Nephron progenitor cell (in vitro differentiated cells): ENCODE data around the gene ABCC3.
A peak's percentile ranks its signal among the peaks of the same experiment; 100 is the strongest.

Source experiments
- DNase-seq: peaks from one replicate; pipeline ENCODE4 v3.0.0; 2021
- H3K27ac Mint-ChIP-seq: 2 replicates; pipeline ENCODE4 v1.8.0; 2021; ENCODE audit warnings: mild to moderate bottlenecking, moderate library complexity, mixed read lengths
- H3K27me3 Mint-ChIP-seq: 2 replicates; pipeline ENCODE4 v1.8.0; 2021; ENCODE audit warnings: mild to moderate bottlenecking, low read depth, mixed read lengths; ENCODE audit not compliant: poor library complexity
- H3K36me3 Mint-ChIP-seq: 2 replicates; pipeline ENCODE4 v1.8.0; 2021; ENCODE audit warnings: low read depth, mixed read lengths
- H3K4me1 Mint-ChIP-seq: 2 replicates; pipeline ENCODE4 v1.8.0; 2021; ENCODE audit warnings: mixed read lengths
- H3K4me3 Mint-ChIP-seq: 2 replicates; pipeline ENCODE4 v1.8.0; 2021; ENCODE audit warnings: mild to moderate bottlenecking, moderate library complexity, mixed read lengths
- H3K9me3 Mint-ChIP-seq: 2 replicates; pipeline ENCODE4 v1.8.0; 2021; ENCODE audit warnings: mild to moderate bottlenecking, moderate library complexity, mixed read lengths
- CTCF ChIP-seq: fragments of 200-600 bp; sonication (generic); IDR thresholded peaks from 2 replicates; pipeline ENCODE4 v1.5.0; 2021; ENCODE audit warnings: antibody characterized with exemption

Gene ABCC3

GRCh38 chr17:50657627-50658026 is 22.9 kb downstream of the ABCC3 start:
- DNase-seq = no peak
- peaks cover 13% of the 10 kb centered on the region for H3K9me3 Mint-ChIP-seq
- no peaks in the 10 kb centered on the region for H3K36me3 Mint-ChIP-seq
- no peak for TF ChIP-seq CTCF
- peaks cover 37% of the 10 kb centered on the region for H3K4me1 Mint-ChIP-seq
- H3K27ac Mint-ChIP-seq = no peak overlapping the region
- H3K4me3 Mint-ChIP-seq = no peak overlapping the region
- H3K27me3 Mint-ChIP-seq = peaks cover 6% of the 10 kb centered on the region

DNA sequence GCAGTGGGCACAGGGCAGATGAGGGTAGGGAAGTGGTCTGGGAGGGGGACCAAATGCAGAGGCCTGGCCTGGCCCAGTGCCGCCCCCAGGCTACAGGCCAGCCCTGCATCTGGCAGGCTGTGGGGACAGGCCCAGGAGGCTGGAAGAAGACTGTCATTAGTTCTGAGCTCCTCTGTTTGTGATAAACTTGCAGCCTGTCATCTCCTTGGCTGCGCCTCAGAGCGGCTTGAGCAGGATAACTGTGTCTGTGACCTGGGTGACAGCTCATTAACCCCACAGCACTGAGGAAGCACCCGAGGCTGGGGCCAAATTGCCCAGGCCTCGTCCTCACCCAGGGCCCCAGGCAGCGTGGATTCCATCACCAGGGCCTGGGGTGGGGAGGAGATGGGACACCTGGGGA is 23.9 kb downstream of the ABCC3 start:
- Mint-ChIP-seq H3K36me3 (no peaks in the 10 kb centered on the region), H3K9me3 (peaks cover 6% of the 10 kb centered on the region), H3K4me3 (no peak overlapping the region), H3K4me1 (peaks cover 45% of the 10 kb centered on the region), H3K27ac (no peak overlapping the region), H3K27me3 (peaks cover 6% of the 10 kb centered on the region)
- no peak for DNase-seq
- no peak for TF ChIP-seq CTCF

DNA sequence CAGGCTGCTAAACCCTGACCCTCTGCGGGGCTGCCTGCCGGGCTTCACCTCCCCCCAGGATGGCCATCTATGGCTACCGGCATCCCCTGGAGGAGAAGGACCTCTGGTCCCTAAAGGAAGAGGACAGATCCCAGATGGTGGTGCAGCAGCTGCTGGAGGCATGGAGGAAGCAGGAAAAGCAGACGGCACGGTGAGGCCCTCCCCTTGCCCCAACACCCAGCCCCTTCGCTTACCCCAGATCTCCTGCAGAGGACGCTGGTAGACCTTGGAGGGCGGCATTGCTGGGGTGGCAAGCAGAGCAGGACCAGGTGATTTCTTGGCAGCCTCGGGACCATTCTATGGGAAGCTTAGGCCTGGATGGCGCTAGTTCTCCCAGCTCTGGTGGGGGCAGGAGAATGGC is 24.5 kb downstream of the ABCC3 start:
- DNase-seq = no peak
- Mint-ChIP-seq H3K27ac (no peak overlapping the region), H3K4me1 (peaks cover 45% of the 10 kb centered on the region), H3K36me3 (no peaks in the 10 kb centered on the region), H3K9me3 (peaks cover under 1% of the 10 kb centered on the region), H3K4me3 (no peak overlapping the region), H3K27me3 (peaks cover 6% of the 10 kb centered on the region)
- TF ChIP-seq CTCF = no peak

DNA sequence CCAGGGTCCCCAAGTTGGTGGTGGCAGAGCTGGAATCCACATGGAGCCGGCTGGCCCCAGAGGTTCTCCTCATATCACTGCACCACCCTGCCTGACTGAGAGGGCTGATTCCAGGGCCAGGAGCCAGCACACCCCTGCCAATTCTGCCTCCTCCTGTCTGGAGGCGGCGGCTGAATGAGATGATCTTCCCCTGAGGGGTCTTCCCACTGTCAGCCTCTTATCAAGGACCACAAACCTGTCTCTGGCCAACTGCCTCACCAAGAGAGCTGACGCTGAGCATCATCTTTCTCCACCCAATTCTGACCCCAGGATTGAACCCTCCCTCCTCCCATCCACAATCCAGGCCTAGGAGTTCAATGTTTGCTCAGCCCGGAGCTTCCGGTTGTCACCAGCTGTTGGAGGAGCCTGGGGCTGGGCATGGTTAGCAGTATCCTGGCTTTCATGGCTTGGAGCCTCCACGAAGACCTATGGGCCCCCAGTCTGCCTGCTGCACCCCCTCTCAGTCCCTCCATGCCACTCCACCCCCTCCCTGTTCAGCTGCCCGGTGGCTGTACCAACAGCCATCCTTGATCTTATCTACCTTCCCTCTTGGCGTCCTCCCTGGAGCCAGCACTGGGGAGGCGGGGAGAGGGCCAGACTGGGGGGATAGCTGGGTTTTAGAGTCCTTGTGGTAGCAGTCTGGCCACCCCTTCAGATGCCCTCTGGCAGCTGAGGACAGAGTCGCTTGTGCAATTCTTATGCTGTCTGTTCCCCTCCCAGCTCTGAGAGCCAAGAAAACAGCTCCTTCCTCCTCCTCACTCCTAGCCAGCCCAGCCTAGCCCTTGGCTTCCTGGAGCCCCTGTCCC is 25.6 kb downstream of the ABCC3 start:
- H3K36me3 Mint-ChIP-seq = no peaks in the 10 kb centered on the region
- DNase-seq = no peak
- H3K27me3 Mint-ChIP-seq = peaks cover 9% of the 10 kb centered on the region

DNA sequence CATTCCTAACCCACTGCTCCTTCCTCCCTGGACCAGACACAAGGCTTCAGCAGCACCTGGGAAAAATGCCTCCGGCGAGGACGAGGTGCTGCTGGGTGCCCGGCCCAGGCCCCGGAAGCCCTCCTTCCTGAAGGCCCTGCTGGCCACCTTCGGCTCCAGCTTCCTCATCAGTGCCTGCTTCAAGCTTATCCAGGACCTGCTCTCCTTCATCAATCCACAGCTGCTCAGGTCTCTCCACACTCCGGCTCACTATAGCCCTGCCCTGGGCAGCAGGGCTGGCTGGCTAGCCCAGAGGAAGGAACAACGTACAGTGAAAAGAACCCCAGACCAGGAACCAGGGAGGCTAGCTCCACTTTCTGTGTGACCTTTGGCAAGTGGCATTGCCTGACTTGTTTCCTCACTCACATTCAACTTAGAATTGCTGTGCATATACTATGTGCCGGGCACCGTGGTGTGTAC is 26.2 kb downstream of the ABCC3 start:
- peaks cover 12% of the 10 kb centered on the region for H3K27me3 Mint-ChIP-seq
- H3K4me1 Mint-ChIP-seq = peaks cover 45% of the 10 kb centered on the region
- no peak overlapping the region for H3K4me3 Mint-ChIP-seq
- TF ChIP-seq CTCF = no peak
- peak overlapping the region; percentile 37 for H3K27ac Mint-ChIP-seq
- H3K9me3 Mint-ChIP-seq = no peaks in the 10 kb centered on the region
- no peaks in the 10 kb centered on the region for H3K36me3 Mint-ChIP-seq
- DNase-seq = no peak

More for the DNA sequence above, 25.6 kb downstream of the ABCC3 start:
- H3K9me3 Mint-ChIP-seq = no peaks in the 10 kb centered on the region
- H3K27ac Mint-ChIP-seq = no peak overlapping the region
- TF ChIP-seq CTCF = no peak
- H3K4me3 Mint-ChIP-seq = no peak overlapping the region
- H3K4me1 Mint-ChIP-seq = peaks cover 45% of the 10 kb centered on the region

GRCh38 chr17:50661348-50661747 is 26.7 kb downstream of the ABCC3 start:
- TF ChIP-seq CTCF = no peak
- Mint-ChIP-seq H3K27ac (no peak overlapping the region), H3K36me3 (no peaks in the 10 kb centered on the region), H3K27me3 (peaks cover 12% of the 10 kb centered on the region), H3K9me3 (no peaks in the 10 kb centered on the region), H3K4me3 (no peak overlapping the region), H3K4me1 (peaks cover 45% of the 10 kb centered on the region)
- DNase-seq = no peak
